ENCODE results near the gene RCCD1. TPM values are rescaled to one million over a fixed set of nuclear protein-coding genes. Genes with fewer than 3 reads are reported as not detected.

The RCCD1 gene
- total RNA-seq, 1 donor from 2014 or later = 19.7 TPM

- Histone ChIP-seq H3K4me2 (no peak overlapping the region), H3K36me3 (no peaks in the 10 kb centered on the region), H4K20me1 (ENCODE audit: low read depth) (no peaks in the 10 kb centered on the region), H3F3A (ENCODE audit: low read depth) (no peaks in the 10 kb centered on the region), H3K4me1 (no peaks in the 10 kb centered on the region), H3K27ac (no peak overlapping the region), H3K9me3 (ENCODE audit: low read depth) (no peaks in the 10 kb centered on the region), H3K9ac (no peak overlapping the region), H3K27me3 (no peaks in the 10 kb centered on the region), H3K79me2 (ENCODE audit: low read depth) (no peaks in the 10 kb centered on the region), H2AFZ (replicated peaks) (no peak overlapping the region), H3K4me3 (no peak overlapping the region)
- Mint-ChIP-seq H3K27me3 (ENCODE audit: insufficient read depth, low read depth) (peaks cover 2% of the 10 kb centered on the region), H3K9me3 (no peaks in the 10 kb centered on the region), H3K36me3 (peaks cover 20% of the 10 kb centered on the region), H3K4me3 (no peak overlapping the region), H3K4me1 (no peaks in the 10 kb centered on the region), H3K27ac (no peak overlapping the region)
- no peak for DNase-seq (ENCODE audit: low spot score)
- TF ChIP-seq EZH2 (IDR thresholded peaks at IDR 0.05) = no peak
- no peak for TF ChIP-seq CTCF (IDR thresholded peaks at IDR 0.05)
- TF ChIP-seq EZH2phosphoT487 (IDR thresholded peaks at IDR 0.05) = no peak
These were observed 42.0 kb upstream of the RCCD1 start for GRCh38 chr15:90912770-90913075.

- Mint-ChIP-seq H3K4me1 (no peaks in the 10 kb centered on the region), H3K4me3 (no peak overlapping the region), H3K9me3 (no peaks in the 10 kb centered on the region), H3K27me3 (ENCODE audit: insufficient read depth, low read depth) (peaks cover 2% of the 10 kb centered on the region), H3K36me3 (peaks cover 17% of the 10 kb centered on the region), H3K27ac (no peak overlapping the region)
- Histone ChIP-seq H3K4me1 (no peaks in the 10 kb centered on the region), H3K79me2 (ENCODE audit: low read depth) (no peaks in the 10 kb centered on the region), H3K4me3 (no peak overlapping the region), H3K4me2 (no peak overlapping the region), H4K20me1 (ENCODE audit: low read depth) (no peaks in the 10 kb centered on the region), H3K9ac (no peak overlapping the region), H3F3A (ENCODE audit: low read depth) (no peaks in the 10 kb centered on the region), H3K36me3 (no peaks in the 10 kb centered on the region), H3K9me3 (ENCODE audit: low read depth) (no peaks in the 10 kb centered on the region), H3K27me3 (no peaks in the 10 kb centered on the region), H3K27ac (no peak overlapping the region), H2AFZ (replicated peaks) (no peak overlapping the region)
- DNase-seq (ENCODE audit: low spot score) = no peak
- TF ChIP-seq CTCF (IDR thresholded peaks at IDR 0.05) (no peak), EZH2phosphoT487 (IDR thresholded peaks at IDR 0.05) (no peak), EZH2 (IDR thresholded peaks at IDR 0.05) (no peak)
These were observed 41.2 kb upstream of the RCCD1 start for GRCh38 chr15:90913398-90913944.

GRCh38 chr15:90914305-90915080, 40.2 kb upstream of the RCCD1 start:
- Histone ChIP-seq H2AFZ (replicated peaks) (no peak overlapping the region), H3K4me3 (no peak overlapping the region), H3K9me3 (ENCODE audit: low read depth) (no peaks in the 10 kb centered on the region), H3K4me2 (no peak overlapping the region), H3K36me3 (no peaks in the 10 kb centered on the region), H3K27ac (no peak overlapping the region), H3K79me2 (ENCODE audit: low read depth) (no peaks in the 10 kb centered on the region), H3K4me1 (no peaks in the 10 kb centered on the region), H3K27me3 (no peaks in the 10 kb centered on the region), H4K20me1 (ENCODE audit: low read depth) (no peaks in the 10 kb centered on the region), H3K9ac (no peak overlapping the region), H3F3A (ENCODE audit: low read depth) (no peaks in the 10 kb centered on the region)
- H3K27ac Mint-ChIP-seq = no peak overlapping the region
- no peak for TF ChIP-seq EZH2 (IDR thresholded peaks at IDR 0.05)
- no peak for TF ChIP-seq EZH2phosphoT487 (IDR thresholded peaks at IDR 0.05)
- TF ChIP-seq CTCF (IDR thresholded peaks at IDR 0.05) = no peak
- DNase-seq (ENCODE audit: low spot score) = no peak
- peaks cover 21% of the 10 kb centered on the region for H3K36me3 Mint-ChIP-seq
- no peaks in the 10 kb centered on the region for H3K9me3 Mint-ChIP-seq
- H3K27me3 Mint-ChIP-seq (ENCODE audit: insufficient read depth, low read depth) = peaks cover 2% of the 10 kb centered on the region
- H3K4me3 Mint-ChIP-seq = no peak overlapping the region
- H3K4me1 Mint-ChIP-seq = no peaks in the 10 kb centered on the region

Data from neural progenitor cell (in vitro differentiated cells).